ENCODE results near the gene SUN2.

Gene SUN2

GRCh38 chr22:38734421-38735100 lies 21.2 kb downstream of the SUN2 start:
- DNase-seq, result no peak

- DNase-seq, result peak; percentile 44
Observed at GRCh38 chr22:38733724-38734381, 21.9 kb downstream of the SUN2 start.

DNA sequence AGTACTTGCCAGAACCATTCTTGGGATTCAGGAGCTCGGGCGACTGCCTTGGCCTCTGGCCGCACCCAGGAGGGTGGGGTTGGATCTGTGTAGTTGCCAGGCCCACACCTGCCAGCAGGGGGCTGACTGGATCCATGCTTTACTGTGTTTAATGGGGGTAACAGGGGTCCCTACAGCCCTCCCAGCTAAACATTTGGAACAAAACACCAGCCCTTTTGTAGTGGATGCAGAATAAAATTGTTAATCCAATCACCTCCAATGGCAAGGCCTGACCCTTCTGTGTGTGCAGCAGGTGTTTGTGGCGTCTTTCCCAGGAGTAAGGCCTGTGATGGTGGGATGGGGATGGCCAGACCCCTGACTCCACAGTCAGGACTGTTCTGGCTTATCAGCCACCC lies 22.5 kb downstream of the SUN2 start:
- no peak for DNase-seq

- DNase-seq, result no peak
Observed at GRCh38 chr22:38732251-38732815, 23.5 kb downstream of the SUN2 start.

DNA sequence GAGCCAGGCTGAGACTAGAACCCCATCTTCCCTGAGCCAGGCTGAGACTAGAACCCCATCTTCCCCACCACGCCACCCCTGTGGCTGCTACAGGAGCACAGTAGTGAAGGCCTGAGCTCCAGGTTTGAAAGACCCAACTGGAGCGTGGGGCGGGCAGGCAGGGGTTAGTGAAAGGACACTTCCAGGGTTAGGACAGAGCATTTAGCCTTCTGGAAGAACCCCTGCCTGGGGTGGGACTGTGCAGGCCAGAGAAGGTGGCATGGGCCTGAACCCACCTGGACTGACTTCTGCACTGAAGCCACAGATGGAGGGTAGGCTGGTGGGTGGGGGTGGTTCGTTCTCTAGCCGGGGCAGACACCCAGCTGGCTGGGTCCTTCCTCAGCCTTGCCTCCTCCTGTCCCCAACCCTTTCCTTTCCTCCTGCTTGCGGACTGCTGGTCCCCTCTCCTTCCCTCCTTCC lies 24.1 kb downstream of the SUN2 start:
- no peak for DNase-seq

GRCh38 chr22:38730411-38730871 lies 25.4 kb downstream of the SUN2 start:
- DNase-seq, result no peak

- no peak for DNase-seq
Observed at GRCh38 chr22:38729946-38730345, 25.9 kb downstream of the SUN2 start.

- no peak for DNase-seq
Observed at GRCh38 chr22:38728871-38729796, 26.7 kb downstream of the SUN2 start.

GRCh38 chr22:38727530-38728451 lies 28.0 kb downstream of the SUN2 start:
- DNase-seq, result no peak

GRCh38 chr22:38727123-38727522 lies 28.7 kb downstream of the SUN2 start:
- no peak for DNase-seq

GRCh38 chr22:38725900-38726655 lies 29.7 kb downstream of the SUN2 start:
- DNase-seq, result no peak

- DNase-seq, result no peak
Observed at GRCh38 chr22:38724926-38725571, 30.7 kb downstream of the SUN2 start.

DNA sequence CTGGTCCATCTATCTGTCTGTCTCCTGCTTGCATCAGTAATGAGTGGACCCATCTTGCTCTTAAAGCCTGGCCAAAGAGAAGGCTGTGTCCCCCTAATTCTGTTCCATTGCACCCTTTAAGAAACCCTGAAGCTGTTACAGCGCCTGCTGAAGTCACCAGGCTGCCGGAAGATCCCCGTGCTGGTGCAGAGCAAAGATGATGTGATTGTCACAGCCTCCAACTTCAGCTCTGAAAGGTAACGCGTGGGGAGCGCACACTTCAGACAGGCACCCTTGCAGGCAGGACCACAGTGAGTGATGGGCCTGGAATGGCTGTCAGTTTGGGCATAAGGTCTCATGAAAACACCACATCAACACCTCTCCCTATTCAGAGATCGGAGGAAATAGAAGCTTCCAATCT lies 31.6 kb downstream of the SUN2 start:
- DNase-seq, result no peak

- no peak for DNase-seq
Observed at GRCh38 chr22:38721551-38721950, 34.2 kb downstream of the SUN2 start.

DNA sequence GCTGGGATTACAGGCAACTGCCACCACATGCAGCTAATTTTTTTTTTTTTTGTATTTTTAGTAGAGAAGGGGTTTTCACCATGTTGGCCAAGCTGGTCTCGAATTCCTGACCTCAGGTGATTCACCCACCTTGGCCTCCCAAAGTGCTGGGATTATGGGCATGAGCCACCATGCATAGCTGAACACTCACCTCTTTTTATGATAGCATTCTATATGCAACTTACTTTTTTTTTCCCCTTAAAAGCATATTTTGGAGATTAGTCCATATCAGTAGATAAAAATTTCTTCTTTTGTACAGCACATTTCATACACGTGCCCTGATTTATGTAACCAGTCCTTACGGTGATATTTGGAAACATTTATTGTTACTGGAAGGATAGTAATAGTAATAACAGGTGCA lies 35.4 kb downstream of the SUN2 start:
- no peak for DNase-seq

GRCh38 chr22:38719196-38719595 lies 36.6 kb downstream of the SUN2 start:
- no peak for DNase-seq

- DNase-seq, result no peak
Observed at GRCh38 chr22:38718414-38718813, 37.4 kb downstream of the SUN2 start.

- no peak for DNase-seq
Observed at GRCh38 chr22:38717244-38717643, 38.6 kb downstream of the SUN2 start.

DNA sequence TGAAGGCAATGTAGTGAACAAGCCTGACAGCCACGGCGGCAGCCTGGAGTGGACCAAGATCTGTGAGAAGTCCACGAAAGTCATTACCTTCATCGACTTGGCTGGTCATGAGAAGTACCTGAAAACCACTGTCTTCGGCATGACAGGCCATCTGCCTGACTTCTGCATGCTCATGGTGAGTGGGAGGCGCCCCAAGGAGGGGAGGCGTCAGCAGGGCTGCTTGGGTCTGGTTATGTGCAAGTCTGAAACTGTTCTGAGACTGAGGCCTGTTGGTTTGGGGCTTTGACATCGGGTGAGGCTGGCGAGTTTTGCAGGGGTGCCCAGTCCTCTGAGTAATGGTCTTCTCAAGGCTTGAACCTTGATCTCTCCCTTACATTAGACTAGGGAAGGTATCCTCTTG lies 39.0 kb downstream of the SUN2 start:
- DNase-seq, result no peak

- DNase-seq, result no peak
Observed at GRCh38 chr22:38716271-38716670, 39.5 kb downstream of the SUN2 start.

DNA sequence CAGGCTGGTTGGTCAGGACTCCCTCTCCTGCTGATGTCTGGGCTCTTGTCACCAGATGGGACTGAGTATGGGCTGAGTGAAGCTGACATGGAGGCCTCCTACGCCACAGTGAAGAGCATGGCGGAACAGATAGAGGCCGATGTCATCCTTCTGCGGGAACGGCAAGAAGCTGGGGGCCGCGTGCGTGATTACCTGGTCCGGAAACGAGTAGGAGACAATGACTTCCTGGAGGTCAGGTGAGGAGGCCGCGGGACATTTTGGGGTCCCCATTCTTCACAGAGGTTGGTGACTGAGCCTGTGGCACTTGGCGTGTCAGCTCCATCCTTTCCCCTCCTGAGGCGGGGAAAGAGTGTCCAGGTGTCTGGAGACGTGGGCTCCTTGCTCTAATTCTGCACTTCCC lies 39.9 kb downstream of the SUN2 start:
- no peak for DNase-seq
